ENCODE data around the gene NMNAT3.

GRCh38 chr3:139642996-139643395 lies 34.8 kb downstream of the NMNAT3 start:
- TF ChIP-seq YY1 (IDR thresholded peaks at IDR 0.05; ENCODE audit: insufficient read depth, insufficient read length) (no peak), SUZ12 (IDR thresholded peaks at IDR 0.05; ENCODE audit: extremely low read depth, insufficient read depth, insufficient read length) (no peak)
